Measurements from ENCODE around the gene VWA5B2.

The VWA5B2 gene

GRCh38 chr3:184240384-184241140, 11.2 kb downstream of the VWA5B2 start:
- no peak overlapping the region for H3K4me3 ChIP-seq (replicated peaks; ENCODE audit: low read depth, low read length)
- no peak for TF ChIP-seq CTCF (IDR thresholded peaks at IDR 0.05; ENCODE audit: low read length, missing control alignments)
- DNase-seq (ENCODE audit: low read depth), result peak; percentile 44

GRCh38 chr3:184241141-184241446, 11.7 kb downstream of the VWA5B2 start:
- no peak for DNase-seq (ENCODE audit: low read depth)
- no peak for TF ChIP-seq CTCF (IDR thresholded peaks at IDR 0.05; ENCODE audit: low read length, missing control alignments)
- H3K4me3 ChIP-seq (replicated peaks; ENCODE audit: low read depth, low read length), result no peak overlapping the region

- H3K4me3 ChIP-seq (replicated peaks; ENCODE audit: low read depth, low read length), result no peak overlapping the region
- TF ChIP-seq CTCF (IDR thresholded peaks at IDR 0.05; ENCODE audit: low read length, missing control alignments), result peak; percentile 57
- DNase-seq (ENCODE audit: low read depth), result peak; percentile 53
Observed at GRCh38 chr3:184241447-184242296, 12.3 kb downstream of the VWA5B2 start.

- DNase-seq (ENCODE audit: low read depth), result no peak
- TF ChIP-seq CTCF (IDR thresholded peaks at IDR 0.05; ENCODE audit: low read length, missing control alignments), result no peak
- no peak overlapping the region for H3K4me3 ChIP-seq (replicated peaks; ENCODE audit: low read depth, low read length)
Observed at GRCh38 chr3:184242297-184242685, 12.9 kb downstream of the VWA5B2 start.

DNA sequence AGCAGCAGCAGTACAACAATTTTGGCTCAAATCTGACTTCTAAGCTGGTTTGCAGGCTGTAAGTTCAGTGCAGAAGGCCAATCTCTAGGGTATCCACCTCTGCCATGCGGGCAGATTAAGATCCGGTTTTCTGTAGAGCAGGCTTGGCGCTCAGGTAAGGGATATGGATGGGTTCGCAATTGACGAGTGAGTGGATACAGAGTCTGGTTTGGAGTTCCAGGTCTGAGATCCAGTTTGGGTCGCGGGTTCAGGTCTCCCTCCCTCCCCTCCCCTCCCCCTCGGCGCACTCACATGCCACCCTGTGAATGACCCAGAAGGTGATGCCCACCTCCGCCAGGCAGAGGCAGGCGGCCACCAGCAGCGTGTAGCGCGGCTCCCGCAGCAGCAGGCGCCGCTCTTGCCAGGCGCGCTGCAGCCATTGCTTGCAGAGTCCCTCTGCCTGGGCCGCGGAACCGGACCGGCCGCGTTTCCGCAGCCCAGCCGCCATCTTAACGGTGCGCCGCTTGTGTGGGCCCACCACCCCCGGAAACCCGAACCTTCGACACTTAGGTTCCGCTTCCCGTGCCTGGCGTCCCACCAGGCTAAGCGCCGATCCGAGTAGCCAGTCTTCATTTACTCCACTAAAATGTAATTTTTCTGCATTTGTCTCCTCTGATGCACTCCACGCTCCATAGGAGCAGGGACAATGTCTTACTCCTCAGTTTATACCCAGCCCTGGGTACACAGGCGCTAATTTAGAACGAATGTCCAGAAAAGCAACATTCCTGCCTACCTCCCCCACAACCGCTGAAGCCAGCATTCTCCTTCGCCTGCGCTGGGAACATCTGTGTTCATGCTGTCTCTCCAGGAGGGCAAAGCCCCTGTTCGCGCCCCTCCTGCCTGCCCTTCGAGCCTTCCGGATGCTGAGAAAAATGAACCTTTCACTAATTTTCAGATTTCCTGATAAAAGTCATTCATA, 19.3 kb downstream of the VWA5B2 start, which contains the start of gene ALG3:
Gene ALG3 (minus strand): TSS at position 509 of the 958 bp plus-strand sequence. CDS start 22 bp downstream, at position 487.
- no peak for TF ChIP-seq CTCF (IDR thresholded peaks at IDR 0.05; ENCODE audit: low read length, missing control alignments)
- peak within 1 kb of the TSS; percentile 73 for H3K4me3 ChIP-seq (replicated peaks; ENCODE audit: low read depth, low read length)
- peak; percentile 93 for DNase-seq (ENCODE audit: low read depth)

- peak; percentile 46 for TF ChIP-seq CTCF (IDR thresholded peaks at IDR 0.05; ENCODE audit: low read length, missing control alignments)
- H3K4me3 ChIP-seq (replicated peaks; ENCODE audit: low read depth, low read length), result peak within 1 kb of the TSS; percentile 73
- peak; percentile 99 for DNase-seq (ENCODE audit: low read depth)
Observed at GRCh38 chr3:184249412-184250166, 20.2 kb downstream of the VWA5B2 start, which contains the start of gene EEF1AKMT4. Gene EEF1AKMT4, plus strand, starts transcription at chr3:184249672. Its CDS starts 23 bp downstream, at chr3:184249695.

Measured in fibroblast of pulmonary artery (primary cell).